ENCODE results near the gene SPN.
"Not testable (repeated sequence)": the region's sequence is repeated elsewhere in the genome, so short reads cannot be mapped to it uniquely, and the experiment has no call there.

Gene SPN
- 63.1 to 319 (median 209) reads per million in 9 experiments for total RNA-seq

GRCh38 chr16:29663016-29663806 lies at the start of gene SPN:
TSS of gene SPN (plus strand) at chr16:29663247. CDS start at chr16:29663729, 482 bp downstream.
- Mint-ChIP-seq H3K9me3 (no peaks in the 10 kb centered on the region), H3K36me3 (ENCODE audit: insufficient read depth) (peaks cover 59% of the 10 kb centered on the region), H3K27ac (peak within 1 kb of the TSS; percentile 99), H3K4me3 (peak within 1 kb of the TSS; percentile 95 to 100), H3K27me3 (no peaks in the 10 kb centered on the region), H3K4me1 (ENCODE audit: low read depth in 2 of 2) (peaks cover 56 to 58% of the 10 kb centered on the region in 2 donors)
- ATAC-seq (replicated peaks) (peak; percentile 19), DNase-seq (peak in 2 of 3 experiments; percentile 12 to 16)

GRCh38 chr16:29613307-29614057 lies 49.6 kb upstream of the SPN start:
- ATAC-seq (replicated peaks), result peak; percentile 65
- H3K4me1 Mint-ChIP-seq (ENCODE audit: low read depth in 2 of 2), result peaks cover 12 to 18% of the 10 kb centered on the region in 2 donors
- H3K36me3 Mint-ChIP-seq (ENCODE audit: insufficient read depth), result peaks cover 34% of the 10 kb centered on the region
- peak overlapping the region; percentile 93 to 94 for H3K4me3 Mint-ChIP-seq
- not testable (repeated sequence) for H3K27me3 Mint-ChIP-seq, H3K9me3 Mint-ChIP-seq
- peak; percentile 89 to 91 (median 90) for DNase-seq
- H3K27ac Mint-ChIP-seq, result peak overlapping the region; percentile 90 to 92

GRCh38 chr16:29614691-29615314 lies 48.2 kb upstream of the SPN start:
- ATAC-seq (replicated peaks); H3K9me3 Mint-ChIP-seq; DNase-seq; H3K4me3 Mint-ChIP-seq; H3K27ac Mint-ChIP-seq; H3K27me3 Mint-ChIP-seq: not testable (repeated sequence)
- Mint-ChIP-seq H3K36me3 (ENCODE audit: insufficient read depth) (peaks cover 34% of the 10 kb centered on the region), H3K4me1 (ENCODE audit: low read depth in 2 of 2) (peaks cover 7 to 15% of the 10 kb centered on the region in 2 donors)

- peaks cover 28% of the 10 kb centered on the region for H3K36me3 Mint-ChIP-seq (ENCODE audit: insufficient read depth)
- peak overlapping the region in 1 of 2 donors; percentile 81 for H3K27ac Mint-ChIP-seq
- H3K27me3 Mint-ChIP-seq; H3K4me3 Mint-ChIP-seq; H3K9me3 Mint-ChIP-seq; DNase-seq; ATAC-seq (replicated peaks): not testable (repeated sequence)
- peaks cover 7 to 14% of the 10 kb centered on the region in 2 donors for H3K4me1 Mint-ChIP-seq (ENCODE audit: low read depth in 2 of 2)
Observed at GRCh38 chr16:29616127-29616526, 46.9 kb upstream of the SPN start.

GRCh38 chr16:29620591-29620990 lies 42.5 kb upstream of the SPN start:
- not testable (repeated sequence) for H3K4me3 Mint-ChIP-seq; H3K9me3 Mint-ChIP-seq; H3K27ac Mint-ChIP-seq; H3K36me3 Mint-ChIP-seq (ENCODE audit: insufficient read depth); H3K4me1 Mint-ChIP-seq (ENCODE audit: low read depth in 2 of 2); H3K27me3 Mint-ChIP-seq; DNase-seq
- peak; percentile 56 for ATAC-seq (replicated peaks)

- H3K4me3 Mint-ChIP-seq; DNase-seq; ATAC-seq (replicated peaks); H3K27ac Mint-ChIP-seq; H3K27me3 Mint-ChIP-seq; H3K4me1 Mint-ChIP-seq (ENCODE audit: low read depth in 2 of 2); H3K9me3 Mint-ChIP-seq: not testable (repeated sequence)
- H3K36me3 Mint-ChIP-seq (ENCODE audit: insufficient read depth), result peaks cover 11% of the 10 kb centered on the region
Observed at GRCh38 chr16:29622738-29623137, 40.3 kb upstream of the SPN start.

GRCh38 chr16:29623253-29623652 lies 39.8 kb upstream of the SPN start:
- not testable (repeated sequence) for H3K9me3 Mint-ChIP-seq; DNase-seq; H3K4me3 Mint-ChIP-seq; H3K27ac Mint-ChIP-seq; ATAC-seq (replicated peaks); H3K27me3 Mint-ChIP-seq
- Mint-ChIP-seq H3K4me1 (ENCODE audit: low read depth in 2 of 2) (peaks cover 7 to 10% of the 10 kb centered on the region in 2 donors), H3K36me3 (ENCODE audit: insufficient read depth) (peaks cover 11% of the 10 kb centered on the region)

GRCh38 chr16:29625114-29625513 lies 37.9 kb upstream of the SPN start:
- Mint-ChIP-seq H3K4me1 (ENCODE audit: low read depth in 2 of 2) (peaks cover 7 to 12% of the 10 kb centered on the region in 2 donors), H3K36me3 (ENCODE audit: insufficient read depth) (peaks cover 11% of the 10 kb centered on the region)
- not testable (repeated sequence) for H3K27ac Mint-ChIP-seq; ATAC-seq (replicated peaks); H3K4me3 Mint-ChIP-seq; H3K27me3 Mint-ChIP-seq; H3K9me3 Mint-ChIP-seq; DNase-seq

GRCh38 chr16:29626778-29627331 lies 36.2 kb upstream of the SPN start:
- H3K4me3 Mint-ChIP-seq, result peak overlapping the region; percentile 54 to 75
- peak overlapping the region; percentile 93 to 95 for H3K27ac Mint-ChIP-seq
- peak; percentile 81 for ATAC-seq (replicated peaks)
- not testable (repeated sequence) for H3K9me3 Mint-ChIP-seq, H3K27me3 Mint-ChIP-seq
- peaks cover 11% of the 10 kb centered on the region for H3K36me3 Mint-ChIP-seq (ENCODE audit: insufficient read depth)
- H3K4me1 Mint-ChIP-seq (ENCODE audit: low read depth in 2 of 2), result peaks cover 7 to 12% of the 10 kb centered on the region in 2 donors
- DNase-seq, result peak; percentile 65 to 72 (median 66)

- peak overlapping the region; percentile 93 to 95 for H3K27ac Mint-ChIP-seq
Observed at GRCh38 chr16:29627661-29628075, 35.4 kb upstream of the SPN start.

GRCh38 chr16:29628707-29629106 lies 34.3 kb upstream of the SPN start:
- H3K9me3 Mint-ChIP-seq; H3K27me3 Mint-ChIP-seq; H3K4me3 Mint-ChIP-seq; ATAC-seq (replicated peaks); DNase-seq; H3K27ac Mint-ChIP-seq: not testable (repeated sequence)
- peaks cover 7 to 12% of the 10 kb centered on the region in 2 donors for H3K4me1 Mint-ChIP-seq (ENCODE audit: low read depth in 2 of 2)
- H3K36me3 Mint-ChIP-seq (ENCODE audit: insufficient read depth), result peaks cover 11% of the 10 kb centered on the region

More at GRCh38 chr16:29627661-29628075, 35.4 kb upstream of the SPN start:
- H3K27me3 Mint-ChIP-seq, H3K9me3 Mint-ChIP-seq: not testable (repeated sequence)
- peak overlapping the region in 1 of 2 donors; percentile 75 for H3K4me3 Mint-ChIP-seq
- DNase-seq (peak in 2 of 3 experiments; percentile 44), ATAC-seq (replicated peaks) (peak; percentile 68)
- H3K4me1 Mint-ChIP-seq (ENCODE audit: low read depth in 2 of 2), result peaks cover 7 to 12% of the 10 kb centered on the region in 2 donors
- peaks cover 11% of the 10 kb centered on the region for H3K36me3 Mint-ChIP-seq (ENCODE audit: insufficient read depth)

- H3K27me3 Mint-ChIP-seq; H3K9me3 Mint-ChIP-seq; ATAC-seq (replicated peaks); DNase-seq; H3K4me3 Mint-ChIP-seq; H3K27ac Mint-ChIP-seq: not testable (repeated sequence)
- peaks cover 11% of the 10 kb centered on the region for H3K36me3 Mint-ChIP-seq (ENCODE audit: insufficient read depth)
- peaks cover 7 to 12% of the 10 kb centered on the region in 2 donors for H3K4me1 Mint-ChIP-seq (ENCODE audit: low read depth in 2 of 2)
Observed at GRCh38 chr16:29629318-29629717, 33.7 kb upstream of the SPN start.

GRCh38 chr16:29631658-29632057 lies 31.4 kb upstream of the SPN start:
- not testable (repeated sequence) for H3K36me3 Mint-ChIP-seq (ENCODE audit: insufficient read depth); H3K27me3 Mint-ChIP-seq; DNase-seq

More at GRCh38 chr16:29631658-29632057, 31.4 kb upstream of the SPN start:
- not testable (repeated sequence) for H3K27ac Mint-ChIP-seq; H3K4me3 Mint-ChIP-seq; ATAC-seq (replicated peaks); H3K9me3 Mint-ChIP-seq
- H3K4me1 Mint-ChIP-seq (ENCODE audit: low read depth in 2 of 2), result peaks cover 7 to 12% of the 10 kb centered on the region in 2 donors
